Thyroid gland (tissue), 4 donors: Measurements from ENCODE around the gene TKTL1. TPM values are rescaled to one million over a fixed set of nuclear protein-coding genes. Genes with fewer than 3 reads are reported as not detected.

Experiments
- DNase-seq, 2 donors: peaks; one replicate each; pipeline ENCODE4 v3.0.0-alpha.2; 2019
- H3K27ac ChIP-seq, 3 donors: fragments of 200-600 bp; sonication (generic); 1 replicate in 2 of 3; 2 replicates in 1 of 3; pipeline ENCODE4 v1.5.1; 2016 to 2019; ENCODE audit warnings: mild to moderate bottlenecking in 1 of 3, moderate library complexity in 1 of 3
- H3K27me3 ChIP-seq: fragments of 200-600 bp; sonication (generic); one replicate; pipeline ENCODE4 v1.5.1; 2019
- H3K36me3 ChIP-seq, 2 donors: fragments of 200-600 bp; sonication (generic); one replicate each; pipeline ENCODE4 v1.5.1; 2016 to 2019
- H3K4me1 ChIP-seq, 2 donors: fragments of 200-600 bp; sonication (generic); one replicate each; pipeline ENCODE4 v1.5.1; 2017 to 2019
- H3K4me3 ChIP-seq, 3 donors: fragments of 200-600 bp; sonication (generic); replicated peaks in 1 of 3; 1 replicate in 2 of 3; 2 replicates in 1 of 3; pipeline ENCODE4 v1.5.1; 2016; ENCODE audit warnings: mild to moderate bottlenecking in 1 of 3
- H3K9me3 ChIP-seq: fragments of 200-600 bp; sonication (generic); one replicate; pipeline ENCODE4 v1.5.1; 2017
- POLR2A ChIP-seq, 2 donors: fragments of 450-650 bp; IDR thresholded peaks; one replicate each; pipeline ENCODE4 v1.6.1; 2017; ENCODE audit warnings: antibody characterized with exemption in 2 of 2, mild to moderate bottlenecking in 2 of 2, moderate library complexity in 1 of 2
- WGBS, 2 donors: methylation state at CpG; one replicate each; pipeline ENCODE4 v1.1.5; 2017; 5-methylcytosine and 5-hydroxymethylcytosine counted together
- intact Hi-C: fragments of 100-400 bp; cut with DNase I; formaldehyde crosslinking; loops from one replicate; pipeline ENCODE4 v1.15.1; 2023
- total RNA-seq, 4 donors: library from RNA; depleted of rRNA; stranded (reverse); fragments of >200 nt; gene quantifications; one replicate each; pipeline ENCODE4 v1.2.3, GENCODE V29; 2016
- TF ChIP-seq, protein P1 (sequence below), 6 experiments: fragments of 200-600 bp in 3 of 6; fragments of 450-650 bp in 3 of 6; sonication (generic) in 3 of 6; IDR thresholded peaks; one replicate each; pipeline ENCODE4 v1.5.1; 2016 to 2019; ENCODE audit warnings: antibody characterized with exemption in 6 of 6, mild to moderate bottlenecking in 2 of 6, inconsistent platforms in 1 of 6, moderate library complexity in 1 of 6

The TKTL1 gene
- total RNA-seq, 4 donors from 2014 or later: 0.54 to 0.89 TPM; not detected in 2

DNA sequence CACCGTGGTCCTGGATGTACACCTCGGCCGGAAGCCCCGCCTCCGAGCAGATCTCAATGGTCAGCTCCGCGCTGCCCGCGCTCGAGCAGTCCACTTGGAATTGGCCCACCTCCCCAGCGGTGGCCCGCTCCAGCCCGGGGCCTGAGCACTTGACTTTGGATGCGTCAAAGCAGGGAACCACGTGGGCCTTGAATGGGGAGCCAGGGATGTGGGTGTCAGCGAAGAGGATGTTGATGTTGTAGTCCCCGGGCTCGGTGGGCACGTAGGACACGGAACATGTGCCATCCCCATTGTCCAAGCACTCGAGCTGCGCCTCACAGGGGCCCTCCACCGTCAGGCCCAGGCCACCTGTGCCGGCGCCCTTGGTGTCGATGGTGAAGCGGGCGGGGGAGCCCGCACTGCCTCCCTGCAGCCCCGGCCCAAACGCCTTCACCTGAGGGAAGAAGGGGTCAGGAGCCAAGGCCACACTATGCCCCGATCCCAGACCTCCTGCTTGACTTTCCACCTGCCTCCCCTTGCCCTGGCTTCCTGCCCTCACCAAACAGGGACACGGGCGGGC, 64.6 kb downstream of the TKTL1 start:
- no peak for DNase-seq
- Histone ChIP-seq H3K36me3 (peaks cover 64 to 66% of the 10 kb centered on the region in 2 donors), H3K4me1 (no peaks in the 10 kb centered on the region), H3K27ac (no peak overlapping the region), H3K27me3 (no peaks in the 10 kb centered on the region), H3K4me3 (no peak overlapping the region), H3K9me3 (no peaks in the 10 kb centered on the region)
- intact Hi-C loops: no loop called here
- TF ChIP-seq, protein P1, sequence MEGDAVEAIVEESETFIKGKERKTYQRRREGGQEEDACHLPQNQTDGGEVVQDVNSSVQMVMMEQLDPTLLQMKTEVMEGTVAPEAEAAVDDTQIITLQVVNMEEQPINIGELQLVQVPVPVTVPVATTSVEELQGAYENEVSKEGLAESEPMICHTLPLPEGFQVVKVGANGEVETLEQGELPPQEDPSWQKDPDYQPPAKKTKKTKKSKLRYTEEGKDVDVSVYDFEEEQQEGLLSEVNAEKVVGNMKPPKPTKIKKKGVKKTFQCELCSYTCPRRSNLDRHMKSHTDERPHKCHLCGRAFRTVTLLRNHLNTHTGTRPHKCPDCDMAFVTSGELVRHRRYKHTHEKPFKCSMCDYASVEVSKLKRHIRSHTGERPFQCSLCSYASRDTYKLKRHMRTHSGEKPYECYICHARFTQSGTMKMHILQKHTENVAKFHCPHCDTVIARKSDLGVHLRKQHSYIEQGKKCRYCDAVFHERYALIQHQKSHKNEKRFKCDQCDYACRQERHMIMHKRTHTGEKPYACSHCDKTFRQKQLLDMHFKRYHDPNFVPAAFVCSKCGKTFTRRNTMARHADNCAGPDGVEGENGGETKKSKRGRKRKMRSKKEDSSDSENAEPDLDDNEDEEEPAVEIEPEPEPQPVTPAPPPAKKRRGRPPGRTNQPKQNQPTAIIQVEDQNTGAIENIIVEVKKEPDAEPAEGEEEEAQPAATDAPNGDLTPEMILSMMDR (IDR thresholded peaks at IDR 0.05): no peak
- no peak for TF ChIP-seq POLR2A (IDR thresholded peaks at IDR 0.05)
- WGBS, 2 donors: 93 to 95% methylated on average over 13 to 31 of the region's 34 CpGs

DNA sequence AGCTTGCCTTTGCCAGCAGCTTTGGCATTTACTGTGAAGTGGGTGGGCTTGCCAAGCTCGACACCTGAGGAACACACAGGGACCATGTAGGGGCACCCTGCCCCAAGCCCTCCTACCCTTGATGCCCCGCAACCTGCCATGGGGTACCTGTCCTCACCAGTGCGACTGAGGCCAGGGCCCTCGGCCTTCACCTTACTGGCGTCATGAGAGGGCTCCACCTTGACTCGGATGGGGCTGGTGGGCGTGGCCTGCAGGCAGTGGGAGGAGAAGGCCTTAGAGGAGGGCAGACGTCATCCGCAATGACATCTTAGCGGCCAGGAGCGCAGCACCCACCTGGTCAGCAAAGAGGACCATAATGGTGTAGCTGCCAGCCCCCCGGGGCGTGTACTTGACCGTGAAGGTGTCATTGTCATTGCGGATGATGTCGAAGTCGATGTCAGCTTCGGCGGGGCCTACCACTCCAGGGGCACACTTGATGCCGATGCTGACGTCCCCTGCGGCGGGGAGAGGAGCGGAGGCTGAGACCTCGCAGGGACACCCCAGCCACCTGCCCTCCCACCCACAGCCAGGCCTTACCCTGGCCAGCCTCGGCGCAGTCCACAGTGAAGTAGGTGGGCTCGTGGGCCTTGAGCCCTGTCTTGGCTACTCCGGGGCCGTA, 66.6 kb downstream of the TKTL1 start:
- intact Hi-C loops: no loop called here
- Histone ChIP-seq H3K27ac (no peak overlapping the region), H3K4me1 (no peaks in the 10 kb centered on the region), H3K4me3 (no peak overlapping the region), H3K27me3 (no peaks in the 10 kb centered on the region), H3K36me3 (peaks cover 62 to 78% of the 10 kb centered on the region in 2 donors), H3K9me3 (no peaks in the 10 kb centered on the region)
- WGBS, 2 donors: 96 to 100% methylated on average over 2 to 13 of the region's 30 CpGs
- no peak for DNase-seq
- no peak for TF ChIP-seq POLR2A (IDR thresholded peaks at IDR 0.05)
- TF ChIP-seq, protein P1 (IDR thresholded peaks at IDR 0.05): no peak

DNA sequence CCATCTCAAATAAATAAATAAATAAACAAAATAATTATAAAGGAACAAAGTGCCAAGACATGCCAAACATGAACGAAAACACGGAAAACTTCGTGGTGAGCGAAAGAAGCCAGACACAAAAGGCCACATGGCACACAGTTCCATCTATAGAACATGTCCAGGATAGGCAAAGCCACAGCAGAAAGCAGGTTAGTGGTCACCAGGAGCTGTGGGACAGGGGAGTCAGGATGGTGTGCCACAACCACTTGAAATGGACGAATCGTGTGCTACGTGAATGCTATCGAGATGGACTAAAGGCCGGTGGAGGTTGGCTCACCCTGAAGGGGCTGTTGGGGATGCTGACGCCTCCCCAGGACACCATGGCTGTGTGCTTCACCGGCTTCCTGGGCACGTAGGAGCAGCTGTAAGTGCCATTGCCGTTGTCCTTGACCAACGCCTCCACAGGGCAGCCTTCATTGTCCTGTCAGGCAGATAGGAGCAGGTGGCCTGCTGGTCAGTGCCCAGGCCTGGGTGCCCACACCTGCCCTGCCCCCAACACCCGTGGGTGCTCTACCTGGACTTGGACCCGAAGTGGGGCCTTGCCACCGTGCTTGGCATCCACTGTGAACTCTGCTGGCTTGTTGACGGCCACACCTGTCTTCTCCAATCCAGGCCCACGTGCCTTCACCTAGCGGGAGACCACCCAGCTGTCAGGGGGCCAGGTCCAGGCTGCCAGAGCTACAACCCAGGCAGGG, 68.3 kb downstream of the TKTL1 start:
- H3K4me3 ChIP-seq: no peak overlapping the region
- no peak for TF ChIP-seq POLR2A (IDR thresholded peaks at IDR 0.05)
- TF ChIP-seq, protein P1 (IDR thresholded peaks at IDR 0.05): no peak
- no peaks in the 10 kb centered on the region for H3K27me3 ChIP-seq
- no peaks in the 10 kb centered on the region for H3K9me3 ChIP-seq
- H3K27ac ChIP-seq: no peak overlapping the region
- intact Hi-C loops: no loop called here
- 88 to 92% methylated on average over 9 to 14 of the region's 20 CpGs for WGBS, 2 donors
- peaks cover 47 to 67% of the 10 kb centered on the region in 2 donors for H3K36me3 ChIP-seq
- no peak for DNase-seq
- peaks cover 4 to 11% of the 10 kb centered on the region in 2 donors for H3K4me1 ChIP-seq

DNA sequence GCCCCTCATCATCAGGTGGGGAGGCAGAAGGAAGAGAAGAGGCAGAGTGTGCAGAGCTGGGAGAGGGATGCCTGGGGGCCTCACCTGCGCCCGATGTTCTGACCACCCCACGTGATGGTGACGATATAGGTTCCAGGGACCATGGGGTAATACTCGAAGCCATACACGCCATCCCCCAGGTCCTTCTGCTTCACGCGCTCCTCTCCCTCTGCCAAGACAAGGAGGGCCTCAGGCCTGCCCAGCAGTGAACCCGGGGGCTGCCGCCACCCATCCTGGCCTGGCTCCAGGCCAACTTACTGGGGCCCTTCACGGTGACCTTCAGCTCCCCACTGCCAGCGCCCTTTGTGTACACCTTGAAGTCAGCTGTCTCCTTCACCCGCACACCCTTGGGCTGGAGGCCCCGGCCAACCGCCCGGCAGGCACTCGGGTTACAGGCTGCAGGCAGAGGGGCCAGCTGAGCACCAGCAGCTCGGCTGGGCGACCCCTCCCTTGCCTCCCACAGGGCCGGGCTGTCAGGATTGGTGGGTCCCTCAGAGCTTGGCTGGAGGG, 69.5 kb downstream of the TKTL1 start:
- no peak for DNase-seq
- Histone ChIP-seq H3K27me3 (no peaks in the 10 kb centered on the region), H3K36me3 (peaks cover 37 to 54% of the 10 kb centered on the region in 2 donors), H3K27ac (no peak overlapping the region), H3K9me3 (no peaks in the 10 kb centered on the region), H3K4me3 (no peak overlapping the region), H3K4me1 (peaks cover 4 to 11% of the 10 kb centered on the region in 2 donors)
- intact Hi-C loops: no loop called here
- WGBS, 2 donors: 100% methylated on average over 6 of the region's 20 CpGs; no CpG with 5 or more reads in 1 of the 2 donors
- TF ChIP-seq POLR2A (IDR thresholded peaks at IDR 0.05): no peak
- TF ChIP-seq, protein P1 (IDR thresholded peaks at IDR 0.05): no peak
